CD4-positive, CD25-positive, alpha-beta regulatory T cell (primary cell): ENCODE measurements around the gene DNAJC5G. TPM values are rescaled to one million over a fixed set of nuclear protein-coding genes. Genes with fewer than 3 reads are reported as not detected.

Experiments used
- ATAC-seq, 2 donors: fragments of 150-1000 bp; cut with Tn5 transposase; one replicate each; pipeline ENCODE4 v1.10.0; 2021; ENCODE audit warnings: low read depth in 2 of 2, moderate number of reproducible peaks in 2 of 2, moderate library complexity in 1 of 2
- DNase-seq, 3 donors: peaks; one replicate each; pipeline versions ENCODE4 v3.0.0 to v3.0.0-alpha.2; 2012 to 2022; ENCODE audit warnings: mixed read lengths in 1 of 3
- H3K27ac ChIP-seq: one replicate; pipeline ENCODE4 v1.7.0; 2013; ENCODE audit warnings: mild to moderate bottlenecking, low read length; ENCODE audit not compliant: insufficient read depth, poor library complexity, severe bottlenecking
- H3K27me3 ChIP-seq: one replicate; pipeline ENCODE4 v1.7.0; 2013; ENCODE audit warnings: low read length; ENCODE audit not compliant: control insufficient read depth, insufficient read depth
- H3K36me3 ChIP-seq: one replicate; pipeline ENCODE4 v1.7.0; 2013; ENCODE audit warnings: mild to moderate bottlenecking, low read length, moderate library complexity; ENCODE audit not compliant: control insufficient read depth, insufficient read depth
- H3K4me1 ChIP-seq: 2 replicates; pipeline ENCODE4 v1.7.0; 2013; ENCODE audit warnings: mild to moderate bottlenecking, low read length; ENCODE audit not compliant: insufficient read depth, control insufficient read depth, poor library complexity, severe bottlenecking
- H3K4me3 ChIP-seq: one replicate; pipeline ENCODE4 v1.7.0; 2013; ENCODE audit warnings: low read depth, mild to moderate bottlenecking, low read length, moderate library complexity
- H3K9me3 ChIP-seq, 2 experiments: 1 replicate in 1 of 2; 2 replicates in 1 of 2; pipeline ENCODE4 v1.7.0; 2013; ENCODE audit warnings: low read length in 2 of 2, mild to moderate bottlenecking in 1 of 2, moderate library complexity in 1 of 2; ENCODE audit not compliant: control insufficient read depth in 2 of 2
- H3K27ac Mint-ChIP-seq, 3 donors: one replicate each; pipeline ENCODE4 v1.8.0; 2020 to 2022; ENCODE audit warnings: mild to moderate bottlenecking in 3 of 3, mixed read lengths in 3 of 3, moderate library complexity in 2 of 3
- H3K27me3 Mint-ChIP-seq: one replicate; pipeline ENCODE4 v1.8.0; 2022; ENCODE audit warnings: mild to moderate bottlenecking, mixed read lengths
- H3K36me3 Mint-ChIP-seq: one replicate; pipeline ENCODE4 v1.8.0; 2020; ENCODE audit warnings: mixed read lengths
- H3K4me1 Mint-ChIP-seq, 4 donors: one replicate each; pipeline ENCODE4 v1.8.0; 2020 to 2022; ENCODE audit warnings: mixed read lengths in 4 of 4, mild to moderate bottlenecking in 1 of 4
- H3K4me3 Mint-ChIP-seq, 4 donors: one replicate each; pipeline ENCODE4 v1.8.0; 2020 to 2022; ENCODE audit warnings: mild to moderate bottlenecking in 4 of 4, mixed read lengths in 4 of 4, moderate library complexity in 3 of 4
- H3K9me3 Mint-ChIP-seq, 7 donors: one replicate each; pipeline ENCODE4 v1.8.0; 2020 to 2022; ENCODE audit warnings: mixed read lengths in 7 of 7, mild to moderate bottlenecking in 3 of 7, moderate library complexity in 2 of 7
- polyA plus RNA-seq, 4 donors: library from polyadenylated mRNA; unstranded; fragments of 300-500 nt; fragmentation: Illumina TruSeq; gene quantifications; one replicate each; pipeline ENCODE4 v1.2.3, GENCODE V29; 2021
- total RNA-seq: library from RNA; stranded (reverse); gene quantifications from one replicate; pipeline ENCODE4 v1.2.3, GENCODE V29; 2022

The DNAJC5G gene
- total and polyA plus RNA-seq, 5 donors from 2014 or later, result not detected

DNA sequence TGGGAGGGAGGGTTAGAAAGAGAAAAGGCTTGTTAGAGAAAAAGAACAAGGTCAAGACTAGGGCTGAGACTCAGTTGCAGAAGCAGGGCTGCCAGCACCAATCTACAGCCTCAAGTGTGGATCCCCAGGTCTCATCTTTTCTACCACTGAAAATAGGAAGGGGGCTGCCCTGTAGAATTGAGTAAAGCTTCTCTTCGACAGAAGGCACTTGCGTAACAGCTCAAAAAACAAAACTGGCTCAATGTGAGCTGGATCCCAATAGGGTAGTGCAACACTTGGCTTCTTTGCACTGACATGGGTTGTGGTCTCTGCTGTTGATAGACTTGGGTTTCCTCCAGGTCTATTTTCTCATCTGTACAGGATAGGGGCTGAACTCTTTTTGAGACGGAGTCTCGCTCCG is 49.5 kb downstream of the DNAJC5G start:
- ATAC-seq (no peak), DNase-seq (no peak)
- Histone ChIP-seq H3K27me3 (no peaks in the 10 kb centered on the region), H3K9me3 (no peaks in the 10 kb centered on the region), H3K4me3 (no peak overlapping the region), H3K4me1 (peaks cover 24% of the 10 kb centered on the region), H3K27ac (no peak overlapping the region), H3K36me3 (peaks cover 32% of the 10 kb centered on the region)
- peaks cover 0 to 29% (median 19%) of the 10 kb centered on the region in 4 donors for H3K4me1 Mint-ChIP-seq
- peak overlapping the region in 2 of 3 donors; percentile 88 to 99 for H3K27ac Mint-ChIP-seq
- H3K4me3 Mint-ChIP-seq, result peak overlapping the region; percentile 61 to 81 (median 66)
- H3K9me3 Mint-ChIP-seq, result no peaks in the 10 kb centered on the region
- H3K36me3 Mint-ChIP-seq, result peaks cover 31% of the 10 kb centered on the region
- no peaks in the 10 kb centered on the region for H3K27me3 Mint-ChIP-seq

Other genes with a start within 250 kb of the DNAJC5G start
- gene TMEM214, start 242.5 kb upstream of the DNAJC5G start, total RNA-seq, result 43.3 TPM
- gene TMEM214, start 242.5 kb upstream of the DNAJC5G start, polyA plus RNA-seq, result 10 to 100 TPM; 17.6 to 21.9 (median 20.3) TPM
- 9.5 TPM for gene AGBL5, start 223.8 kb upstream of the DNAJC5G start, total RNA-seq
- 10 to 100 TPM in 1 of 4 donors, 1 to 10 TPM in 3; 8.9 to 11.3 (median 9.2) TPM for gene AGBL5, start 223.8 kb upstream of the DNAJC5G start, polyA plus RNA-seq
- gene OST4, start 203.8 kb upstream of the DNAJC5G start, total RNA-seq, result 279 TPM
- 1,000 to 10,000 TPM in 1 of 4 donors, 100 to 1,000 TPM in 3; 827 to 1,033 (median 916) TPM for gene OST4, start 203.8 kb upstream of the DNAJC5G start, polyA plus RNA-seq
- 0.22 TPM for gene EMILIN1, start 196.8 kb upstream of the DNAJC5G start, total RNA-seq
- gene EMILIN1, start 196.8 kb upstream of the DNAJC5G start, polyA plus RNA-seq, result 1 to 10 TPM in 2 of 4 donors, under 1 TPM in 2; 0.33 to 1.5 (median 0.94) TPM
- 5.3 TPM for gene KHK, start 188.7 kb upstream of the DNAJC5G start, total RNA-seq
- 1 to 10 TPM; 3.4 to 6.6 (median 6.0) TPM for gene KHK, start 188.7 kb upstream of the DNAJC5G start, polyA plus RNA-seq
- not detected for gene CGREF1, start 156.3 kb upstream of the DNAJC5G start, total RNA-seq
- under 1 TPM in 1 of 4 donors, not detected in 3; 0.20 TPM for gene CGREF1, start 156.3 kb upstream of the DNAJC5G start, polyA plus RNA-seq
- gene ABHD1, start 151.6 kb upstream of the DNAJC5G start, total RNA-seq, result 0.89 TPM
- gene ABHD1, start 151.6 kb upstream of the DNAJC5G start, polyA plus RNA-seq, result 1 to 10 TPM in 2 of 4 donors, under 1 TPM in 2; 0.21 to 1.7 (median 0.98) TPM
- 22.3 TPM for gene PREB, start 140.8 kb upstream of the DNAJC5G start, total RNA-seq
- 10 to 100 TPM; 60.3 to 90.7 (median 71.1) TPM for gene PREB, start 140.8 kb upstream of the DNAJC5G start, polyA plus RNA-seq
- not detected for gene PRR30, start 136.0 kb upstream of the DNAJC5G start, total RNA-seq
- not detected for gene PRR30, start 136.0 kb upstream of the DNAJC5G start, polyA plus RNA-seq
- gene TCF23, start 126.4 kb upstream of the DNAJC5G start, total RNA-seq, result not detected
- gene TCF23, start 126.4 kb upstream of the DNAJC5G start, polyA plus RNA-seq, result not detected
- gene ATRAID, start 63.4 kb upstream of the DNAJC5G start, total RNA-seq, result 77.3 TPM
- gene ATRAID, start 63.4 kb upstream of the DNAJC5G start, polyA plus RNA-seq, result 100 to 1,000 TPM; 338 to 375 (median 359) TPM
- gene SLC5A6, start 63.2 kb upstream of the DNAJC5G start, total RNA-seq, result 154 TPM
- 10 to 100 TPM; 15.5 to 18.5 (median 17.0) TPM for gene SLC5A6, start 63.2 kb upstream of the DNAJC5G start, polyA plus RNA-seq
- gene CAD, start 58.1 kb upstream of the DNAJC5G start, total RNA-seq, result 27.4 TPM
- 10 to 100 TPM; 12.2 to 18.4 (median 13.8) TPM for gene CAD, start 58.1 kb upstream of the DNAJC5G start, polyA plus RNA-seq
- 0.10 TPM for gene SLC30A3, start 12.4 kb upstream of the DNAJC5G start, total RNA-seq
- under 1 TPM in 1 of 4 donors, not detected in 3; 0.05 TPM for gene SLC30A3, start 12.4 kb upstream of the DNAJC5G start, polyA plus RNA-seq
- not detected for gene TRIM54, start 7.0 kb downstream of the DNAJC5G start, total RNA-seq
- gene TRIM54, start 7.0 kb downstream of the DNAJC5G start, polyA plus RNA-seq, result under 1 TPM in 1 of 4 donors, not detected in 3; 0.10 TPM
- 2.2 TPM for gene UCN, start 33.0 kb downstream of the DNAJC5G start, total RNA-seq
- gene UCN, start 33.0 kb downstream of the DNAJC5G start, polyA plus RNA-seq, result under 1 TPM in 3 of 4 donors, not detected in 1; 0.24 to 0.79 (median 0.32) TPM
- gene MPV17, start 47.7 kb downstream of the DNAJC5G start, total RNA-seq, result 56.7 TPM
- 100 to 1,000 TPM; 124 to 166 (median 133) TPM for gene MPV17, start 47.7 kb downstream of the DNAJC5G start, polyA plus RNA-seq
- gene GTF3C2, start 81.3 kb downstream of the DNAJC5G start, total RNA-seq, result 52.8 TPM
- 10 to 100 TPM; 27.5 to 45.8 (median 35.3) TPM for gene GTF3C2, start 81.3 kb downstream of the DNAJC5G start, polyA plus RNA-seq
- 33.2 TPM for gene EIF2B4, start 94.9 kb downstream of the DNAJC5G start, total RNA-seq
- 10 to 100 TPM; 27.3 to 38.8 (median 34.5) TPM for gene EIF2B4, start 94.9 kb downstream of the DNAJC5G start, polyA plus RNA-seq
- gene SNX17, start 95.2 kb downstream of the DNAJC5G start, total RNA-seq, result 85.5 TPM
- gene SNX17, start 95.2 kb downstream of the DNAJC5G start, polyA plus RNA-seq, result 100 to 1,000 TPM; 224 to 262 (median 243) TPM
- 20.9 TPM for gene ZNF513, start 105.3 kb downstream of the DNAJC5G start, total RNA-seq
- gene ZNF513, start 105.3 kb downstream of the DNAJC5G start, polyA plus RNA-seq, result 1 to 10 TPM; 1.4 to 4.9 (median 3.5) TPM
- 73.7 TPM for gene PPM1G, start 134.2 kb downstream of the DNAJC5G start, total RNA-seq
- 100 to 1,000 TPM; 116 to 144 (median 118) TPM for gene PPM1G, start 134.2 kb downstream of the DNAJC5G start, polyA plus RNA-seq
- gene NRBP1, start 153.2 kb downstream of the DNAJC5G start, total RNA-seq, result 182 TPM
- 100 to 1,000 TPM in 3 of 4 donors, 10 to 100 TPM in 1; 87.1 to 122 (median 109) TPM for gene NRBP1, start 153.2 kb downstream of the DNAJC5G start, polyA plus RNA-seq
- 10.0 TPM for gene KRTCAP3, start 166.9 kb downstream of the DNAJC5G start, total RNA-seq
- 1 to 10 TPM; 2.0 to 7.7 (median 2.3) TPM for gene KRTCAP3, start 166.9 kb downstream of the DNAJC5G start, polyA plus RNA-seq
- gene IFT172, start 214.3 kb downstream of the DNAJC5G start, total RNA-seq, result 10.3 TPM
- 1 to 10 TPM; 1.1 to 2.9 (median 1.4) TPM for gene IFT172, start 214.3 kb downstream of the DNAJC5G start, polyA plus RNA-seq
- 0.39 TPM for gene FNDC4, start 219.8 kb downstream of the DNAJC5G start, total RNA-seq
- gene FNDC4, start 219.8 kb downstream of the DNAJC5G start, polyA plus RNA-seq, result not detected
- not detected for gene GCKR, start 221.4 kb downstream of the DNAJC5G start, total RNA-seq
- gene GCKR, start 221.4 kb downstream of the DNAJC5G start, polyA plus RNA-seq, result not detected